ENCODE results near the gene SLC39A11.
"Not testable (repeated sequence)": the region's sequence is repeated elsewhere in the genome, so short reads cannot be mapped to it uniquely, and the experiment has no call there.

SLC39A11 gene

GRCh38 chr17:73100363-73100762 is 7.9 kb upstream of the SLC39A11 start:
- ATAC-seq, result no peak
- TF ChIP-seq TCF4 (CRISPR knock-in tag; IDR thresholded peaks at IDR 0.05; ENCODE audit: borderline replicate concordance) (no peak), ZFP3 (CRISPR knock-in tag; IDR thresholded peaks at IDR 0.05) (no peak), OSR1 (CRISPR knock-in tag; IDR thresholded peaks at IDR 0.05) (no peak), ISL1 (CRISPR knock-in tag; IDR thresholded peaks at IDR 0.05) (no peak), RARB (CRISPR knock-in tag; IDR thresholded peaks at IDR 0.05) (no peak), ZNF8 (CRISPR knock-in tag; IDR thresholded peaks at IDR 0.05) (no peak), ARNTL (CRISPR knock-in tag; IDR thresholded peaks at IDR 0.05; ENCODE audit: borderline replicate concordance, low read depth) (no peak), ZC3H10 (CRISPR knock-in tag; IDR thresholded peaks at IDR 0.05) (no peak), ZFP30 (CRISPR knock-in tag; IDR thresholded peaks at IDR 0.05) (no peak), ZNF70 (CRISPR knock-in tag; IDR thresholded peaks at IDR 0.05) (no peak), CREB5 (CRISPR knock-in tag; IDR thresholded peaks at IDR 0.05; ENCODE audit: low read depth) (no peak), ESRRG (CRISPR knock-in tag; IDR thresholded peaks at IDR 0.05) (no peak), SNAI2 (CRISPR knock-in tag; IDR thresholded peaks at IDR 0.05) (no peak)

GRCh38 chr17:73099511-73099910 is 7.0 kb upstream of the SLC39A11 start:
- no peak for TF ChIP-seq PATZ1 (CRISPR knock-in tag; IDR thresholded peaks at IDR 0.05; ENCODE audit: borderline replicate concordance)
- no peak for TF ChIP-seq ZC3H10 (CRISPR knock-in tag; IDR thresholded peaks at IDR 0.05)
- TF ChIP-seq ZNF565 (CRISPR knock-in tag; conservative IDR thresholded peaks at IDR 0.05; ENCODE audit: low read depth), result no peak
- TF ChIP-seq BACH2 (CRISPR knock-in tag; IDR thresholded peaks at IDR 0.05; ENCODE audit: borderline replicate concordance), result no peak
- TF ChIP-seq RARB (CRISPR knock-in tag; IDR thresholded peaks at IDR 0.05), result no peak
- ATAC-seq, result no peak; the same call in 2 of the 3 replicates

GRCh38 chr17:73098919-73099318 is 6.4 kb upstream of the SLC39A11 start:
- no peak; the same call in 2 of the 3 replicates for ATAC-seq
- TF ChIP-seq CREB5 (CRISPR knock-in tag; IDR thresholded peaks at IDR 0.05; ENCODE audit: low read depth), result no peak
- TF ChIP-seq PATZ1 (CRISPR knock-in tag; IDR thresholded peaks at IDR 0.05; ENCODE audit: borderline replicate concordance), result no peak
- TF ChIP-seq ZNF565 (CRISPR knock-in tag; conservative IDR thresholded peaks at IDR 0.05; ENCODE audit: low read depth), result no peak
- no peak for TF ChIP-seq GLIS3 (CRISPR knock-in tag; IDR thresholded peaks at IDR 0.05)
- no peak for TF ChIP-seq CSDC2 (CRISPR knock-in tag; IDR thresholded peaks at IDR 0.05)
- no peak for TF ChIP-seq ARNTL (CRISPR knock-in tag; IDR thresholded peaks at IDR 0.05; ENCODE audit: borderline replicate concordance, low read depth)
- no peak for TF ChIP-seq TSHZ2 (CRISPR knock-in tag; IDR thresholded peaks at IDR 0.05)
- no peak for TF ChIP-seq SNAI2 (CRISPR knock-in tag; IDR thresholded peaks at IDR 0.05)
- no peak for TF ChIP-seq POU6F1 (CRISPR knock-in tag; IDR thresholded peaks at IDR 0.05; ENCODE audit: borderline replicate concordance, low read depth)
- TF ChIP-seq ZNF70 (CRISPR knock-in tag; IDR thresholded peaks at IDR 0.05), result no peak
- TF ChIP-seq ISL1 (CRISPR knock-in tag; IDR thresholded peaks at IDR 0.05), result no peak
- TF ChIP-seq ZFP30 (CRISPR knock-in tag; IDR thresholded peaks at IDR 0.05), result no peak
- no peak for TF ChIP-seq TCF4 (CRISPR knock-in tag; IDR thresholded peaks at IDR 0.05; ENCODE audit: borderline replicate concordance)
- no peak for TF ChIP-seq ESRRG (CRISPR knock-in tag; IDR thresholded peaks at IDR 0.05)
- TF ChIP-seq BACH2 (CRISPR knock-in tag; IDR thresholded peaks at IDR 0.05; ENCODE audit: borderline replicate concordance), result no peak
- no peak for TF ChIP-seq PPARA (CRISPR knock-in tag; IDR thresholded peaks at IDR 0.05; ENCODE audit: borderline replicate concordance)

GRCh38 chr17:73097973-73098765 is 5.7 kb upstream of the SLC39A11 start:
- not testable (repeated sequence) for ATAC-seq

Measured in SK-N-SH treated with all-trans-retinoic acid at 6 μM for 48 hours (cell line).